Iris pigment epithelial cell (primary cell): Measurements from ENCODE around the gene STIM1.

Source experiments
- DNase-seq: peaks from one replicate; pipeline ENCODE4 v3.0.0-alpha.2; 2011; ENCODE audit warnings: low read depth

The STIM1 gene

DNA sequence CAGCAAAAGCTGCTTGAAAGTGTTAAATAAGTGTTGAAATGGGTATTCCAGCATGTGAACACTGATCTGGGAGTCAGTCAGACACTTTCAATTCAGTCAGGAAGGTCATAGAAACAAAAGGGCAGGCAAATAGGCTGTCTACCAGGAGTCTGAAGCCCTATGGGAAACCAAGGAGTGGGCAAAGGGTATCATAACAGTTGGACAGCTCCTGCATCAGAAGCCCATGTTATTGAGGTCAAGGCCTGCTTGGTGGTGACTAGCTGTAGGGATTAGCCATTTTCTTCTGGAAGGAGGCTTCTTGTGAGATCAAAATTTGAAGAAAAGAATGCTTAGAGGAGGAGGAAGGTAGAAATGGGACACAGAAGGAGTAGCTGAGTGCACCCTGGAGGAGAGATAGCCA is 97.3 kb downstream of the STIM1 start:
- no peak for DNase-seq

DNA sequence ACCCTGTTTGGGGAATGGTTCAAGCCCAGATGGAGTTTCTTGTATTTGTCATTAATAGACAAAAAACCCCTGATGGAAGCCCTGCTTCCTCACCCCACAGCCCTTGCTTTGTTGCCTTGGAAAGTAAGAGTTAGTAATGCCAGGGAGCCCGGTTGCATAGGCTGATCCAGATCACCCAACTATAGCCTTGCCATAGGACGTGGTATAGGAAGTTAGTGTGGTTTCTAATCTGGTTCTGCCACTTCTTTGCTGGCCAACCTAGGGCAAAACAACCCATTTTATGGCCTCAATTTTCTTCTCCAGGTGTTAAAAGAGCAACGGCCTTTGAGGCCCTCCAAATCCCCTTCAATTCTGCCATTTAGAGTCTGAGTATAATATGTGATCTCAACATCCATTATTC is 97.9 kb downstream of the STIM1 start:
- no peak for DNase-seq

DNA sequence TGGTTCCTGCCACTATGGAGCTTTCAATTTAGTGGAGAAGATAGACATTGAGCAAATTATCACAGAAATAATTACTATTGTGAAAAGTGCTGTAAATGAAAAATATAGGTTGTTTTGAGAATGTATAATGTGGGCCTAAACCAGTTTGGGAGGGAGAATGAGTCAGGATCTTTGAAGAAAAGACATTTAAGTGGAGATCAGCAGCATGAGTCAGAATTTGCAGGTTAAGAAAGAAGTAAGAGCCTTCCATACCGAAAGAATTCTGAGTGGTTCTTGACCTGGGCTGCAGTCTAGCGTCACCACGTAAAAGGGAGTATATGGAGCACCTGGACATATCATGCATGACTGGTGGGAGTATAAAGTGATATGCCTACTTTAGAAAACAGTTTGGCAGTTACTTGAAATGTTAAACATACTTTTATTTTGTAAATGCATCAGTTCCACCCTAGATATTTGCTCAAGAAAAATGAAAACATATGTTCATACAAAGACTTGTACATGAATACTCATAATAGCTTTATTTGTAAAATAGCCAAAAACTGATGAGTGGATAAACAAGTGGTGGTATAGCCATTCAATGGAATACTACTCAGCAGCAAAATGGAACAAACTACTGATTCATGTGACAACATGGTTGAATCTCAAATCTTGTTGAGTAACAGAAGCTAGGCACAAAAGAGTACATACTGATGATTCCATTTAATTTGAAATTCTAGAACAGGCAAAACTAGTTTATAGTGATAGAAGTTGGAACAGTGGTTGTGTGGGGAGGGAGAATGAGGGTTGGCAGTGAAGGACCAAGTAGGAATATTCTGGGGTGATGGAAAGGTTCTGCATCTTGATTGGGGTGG is 99.2 kb downstream of the STIM1 start:
- DNase-seq = peak; percentile 66

DNA sequence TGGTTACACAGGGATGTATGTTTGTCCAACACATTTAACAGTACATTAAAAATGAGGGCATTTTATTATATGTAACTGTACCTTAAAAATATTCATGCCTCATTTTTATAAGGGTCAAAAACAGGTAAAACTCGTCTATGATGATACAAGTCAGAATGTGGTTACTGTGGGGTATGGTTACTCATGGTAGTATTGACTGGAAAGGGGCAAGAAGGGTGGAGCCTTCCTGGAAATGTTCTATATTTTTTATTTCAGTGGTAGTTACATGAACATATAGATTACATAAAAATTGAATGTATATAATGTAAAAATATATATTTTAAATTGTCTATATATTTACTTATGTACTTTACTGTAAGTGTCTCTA is 99.8 kb downstream of the STIM1 start:
- DNase-seq = no peak

DNA sequence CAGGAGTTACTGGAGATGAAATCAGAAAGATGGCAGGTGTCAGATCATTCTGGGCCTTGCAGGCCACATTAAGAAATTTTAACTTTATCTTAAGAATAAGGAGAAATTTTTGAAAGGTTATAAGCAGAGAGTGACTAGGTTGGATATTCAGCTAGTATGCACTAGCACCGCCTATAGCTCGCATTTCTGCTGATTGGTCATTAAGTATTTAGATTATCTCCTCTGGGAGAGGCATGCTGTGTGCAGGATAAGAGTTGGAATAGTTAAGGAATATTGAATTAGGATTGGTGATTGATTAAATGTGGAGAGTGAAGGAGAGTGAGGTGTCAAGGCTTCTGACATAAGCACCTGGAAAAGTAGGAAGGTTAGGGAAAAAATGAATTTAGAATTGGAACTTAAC is 100.6 kb downstream of the STIM1 start:
- no peak for DNase-seq

DNA sequence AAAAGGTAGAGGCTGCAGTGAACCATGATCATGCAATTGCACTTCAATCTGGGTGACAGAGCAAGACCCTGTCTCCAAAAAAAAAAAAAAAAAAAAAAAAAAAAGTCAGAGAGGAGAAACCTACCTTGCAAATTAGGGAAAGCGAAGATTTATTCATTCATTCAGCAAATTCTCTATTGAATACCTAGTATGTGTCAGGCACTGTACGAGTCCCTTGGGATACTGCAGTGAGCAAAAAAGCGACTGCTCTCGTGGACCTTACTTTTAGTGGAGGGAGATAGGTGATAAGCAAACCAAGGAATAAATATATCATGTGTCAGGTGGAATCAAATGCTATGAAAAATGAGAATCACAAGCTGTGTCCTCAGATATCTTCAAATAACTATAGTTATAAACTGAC is 101.3 kb downstream of the STIM1 start:
- DNase-seq = no peak

DNA sequence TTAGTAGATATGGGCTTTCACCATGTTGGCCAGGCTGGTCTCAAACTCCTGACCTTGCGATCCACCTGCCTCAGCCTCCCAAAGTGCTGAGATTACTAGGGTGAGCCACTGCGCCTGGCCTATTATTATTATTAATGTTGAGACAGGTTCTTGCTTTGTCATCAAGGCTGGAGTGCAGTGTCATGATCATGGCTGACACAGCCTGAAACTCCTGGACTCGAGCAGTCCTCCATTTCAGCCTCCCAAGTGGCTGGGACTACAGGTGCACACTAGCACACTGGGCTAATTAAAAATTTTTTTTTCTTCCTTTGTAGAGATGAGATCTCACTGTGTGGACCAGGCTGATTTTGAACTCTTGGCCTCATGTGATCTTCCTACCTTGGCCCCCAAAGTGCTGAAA is 102.0 kb downstream of the STIM1 start:
- DNase-seq = no peak

DNA sequence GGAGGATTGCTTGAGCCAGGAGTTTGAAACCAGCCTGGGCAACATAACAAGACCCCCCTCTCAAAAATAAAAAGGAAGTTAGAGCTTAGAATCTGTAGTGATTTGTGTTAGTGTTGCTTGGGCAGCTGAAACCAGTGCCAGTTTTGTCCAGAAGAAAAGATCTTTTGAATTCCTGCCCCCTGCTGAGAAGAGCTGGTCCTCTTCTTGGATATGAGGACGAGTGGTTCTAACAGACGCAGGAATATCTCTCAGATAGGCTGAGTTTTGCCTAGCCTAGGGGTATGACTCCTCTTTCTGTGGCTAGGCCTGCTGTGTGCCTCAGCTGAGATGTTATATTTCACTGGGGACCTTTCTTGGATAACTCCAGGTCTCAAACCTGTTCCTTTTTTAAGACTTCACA is 102.8 kb downstream of the STIM1 start:
- DNase-seq = no peak

DNA sequence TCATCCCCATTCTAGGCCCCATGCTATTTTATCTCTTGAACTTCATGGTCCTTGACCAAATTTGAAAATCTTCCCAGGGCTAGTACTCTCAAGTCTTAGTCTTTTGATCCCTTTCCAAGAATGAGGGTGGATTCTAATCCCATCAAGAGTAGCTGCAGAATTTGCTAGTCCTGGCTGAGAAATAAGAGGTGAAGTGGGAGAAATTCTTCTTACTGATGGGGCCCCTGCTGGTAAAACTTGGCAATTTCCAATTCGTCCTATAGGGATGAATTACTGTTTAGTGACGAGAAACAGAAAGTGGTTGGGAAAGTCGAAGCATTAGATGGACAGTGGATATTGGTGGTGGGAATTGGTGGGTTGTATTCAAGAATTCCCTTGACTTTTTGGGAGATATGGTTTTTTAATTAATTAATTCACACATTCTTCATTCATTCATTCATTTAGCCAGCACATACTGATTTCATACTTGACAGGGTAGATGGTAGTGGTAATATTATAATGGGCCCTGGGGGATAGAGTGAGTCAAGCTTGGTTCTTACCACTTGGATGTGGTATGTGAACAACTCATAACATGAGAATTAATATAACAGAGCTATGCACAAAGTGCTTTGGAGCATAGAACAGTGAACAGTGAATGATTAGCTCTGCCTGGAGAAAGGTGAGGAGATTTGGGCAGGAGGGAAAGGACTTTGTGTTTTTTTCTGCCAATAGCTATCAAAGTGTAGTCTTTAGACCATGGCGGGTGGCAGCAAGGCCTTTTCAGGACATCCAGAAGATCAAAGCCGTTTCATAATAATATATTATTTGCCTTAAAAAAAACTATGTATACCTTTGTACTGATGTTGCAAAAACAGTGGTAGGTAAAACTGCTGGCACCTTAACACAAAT is 103.8 kb downstream of the STIM1 start:
- DNase-seq = peak; percentile 75

DNA sequence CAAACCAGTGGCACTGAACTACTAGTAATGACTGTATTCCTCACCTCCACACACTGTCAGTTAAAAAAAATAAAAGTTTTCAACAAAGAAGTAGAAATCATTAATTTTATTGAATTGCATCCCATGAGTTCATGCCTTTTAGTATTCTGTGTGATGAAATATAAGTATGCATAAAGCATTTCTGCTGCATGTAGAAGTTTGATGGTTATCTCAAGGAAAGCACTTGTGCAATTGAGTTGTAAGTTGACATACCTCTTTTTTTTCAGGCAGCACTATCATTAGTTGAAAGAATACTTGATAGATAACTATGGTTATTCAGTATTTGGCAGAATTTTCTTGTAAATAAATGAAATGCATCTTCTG is 104.4 kb downstream of the STIM1 start:
- DNase-seq = peak; percentile 65

DNA sequence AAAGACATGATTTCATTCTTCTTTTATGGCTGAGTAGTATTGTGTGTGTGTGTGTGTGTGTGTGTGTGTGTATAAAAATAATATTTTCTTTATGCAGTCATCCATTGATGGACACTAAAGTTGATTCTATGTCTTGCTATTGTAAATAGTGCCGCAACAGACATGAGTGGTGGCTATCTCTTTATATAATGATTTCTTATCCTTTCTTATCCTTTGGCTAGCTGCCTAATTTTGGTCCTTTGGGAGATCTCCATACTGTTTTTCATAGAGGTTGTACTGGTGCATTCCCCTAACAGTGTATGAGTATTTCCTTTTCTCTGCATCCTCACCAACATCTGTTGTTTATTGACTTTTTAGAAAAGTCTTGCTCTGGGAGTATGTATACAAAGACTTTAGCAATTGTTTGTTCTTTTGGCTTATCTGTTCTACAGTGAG is 107.0 kb downstream of the STIM1 start:
- DNase-seq = no peak

DNA sequence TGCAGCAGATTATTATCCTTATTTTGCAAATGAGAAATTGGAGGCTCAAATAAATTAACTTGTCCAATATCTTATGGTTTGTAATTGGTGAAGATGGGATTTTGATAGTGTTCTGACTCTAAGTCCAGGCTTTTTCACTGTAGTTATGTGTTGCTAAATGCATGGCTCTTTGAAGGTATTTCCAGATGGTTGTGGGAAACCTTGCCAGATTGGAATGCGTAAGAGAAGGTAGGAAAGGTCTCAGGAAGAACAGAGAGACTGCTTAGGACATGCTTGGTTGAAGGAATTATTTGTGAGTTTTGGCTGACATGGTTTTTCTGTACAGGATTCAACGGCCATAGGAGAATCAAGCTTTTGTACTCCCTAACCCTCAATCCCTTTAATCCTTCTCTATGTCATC is 108.6 kb downstream of the STIM1 start:
- DNase-seq = no peak

DNA sequence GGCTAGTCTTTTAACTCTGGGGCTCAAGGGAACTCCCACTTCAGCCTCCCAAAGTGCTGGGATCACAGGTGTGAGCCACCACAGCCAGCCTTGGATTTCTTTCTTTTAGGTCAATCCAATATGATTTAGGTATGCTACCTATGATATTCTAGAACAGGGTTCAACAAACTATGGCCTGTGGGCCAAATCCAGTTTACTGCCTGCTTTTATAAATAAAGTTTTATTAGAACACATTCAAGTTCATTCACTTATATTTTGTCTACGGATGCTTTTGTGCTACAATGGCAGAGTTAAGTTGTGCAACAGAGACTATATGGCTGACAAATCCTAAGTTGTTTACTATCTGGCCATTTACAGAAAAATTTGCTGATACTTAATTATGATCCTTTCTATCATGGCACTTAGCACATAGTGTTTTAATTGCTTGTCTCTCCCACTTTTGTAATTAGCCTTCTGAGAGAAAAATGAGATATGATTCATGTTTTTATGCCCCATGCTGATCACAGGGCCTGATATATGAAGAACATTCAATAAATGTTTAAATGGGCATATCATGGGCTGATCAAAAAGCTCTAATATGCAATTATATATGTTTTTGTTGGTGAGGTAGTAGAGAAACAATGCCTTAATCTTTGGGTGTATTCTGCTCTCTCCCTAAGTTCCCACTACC is 109.6 kb downstream of the STIM1 start:
- DNase-seq = no peak

DNA sequence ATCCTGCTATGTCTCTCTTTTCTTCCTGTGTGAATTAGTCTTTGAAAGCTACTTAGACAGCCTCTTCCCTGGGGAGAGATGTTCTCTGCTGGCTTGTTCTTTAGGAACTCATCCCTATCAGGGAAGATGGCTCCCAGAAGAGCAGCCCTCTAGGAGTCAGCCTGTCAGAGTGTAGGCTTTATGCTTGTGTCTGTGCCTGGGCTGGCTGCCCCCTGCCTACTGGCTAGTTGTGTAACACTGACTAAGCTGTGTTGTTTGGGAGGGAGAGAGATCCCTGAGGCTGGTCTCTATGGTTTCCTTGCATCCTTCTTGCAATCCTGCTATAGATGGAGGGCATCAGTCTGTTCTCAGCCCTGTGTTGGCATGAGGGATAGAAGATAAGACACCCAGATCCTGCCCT is 112.2 kb downstream of the STIM1 start:
- DNase-seq = no peak

DNA sequence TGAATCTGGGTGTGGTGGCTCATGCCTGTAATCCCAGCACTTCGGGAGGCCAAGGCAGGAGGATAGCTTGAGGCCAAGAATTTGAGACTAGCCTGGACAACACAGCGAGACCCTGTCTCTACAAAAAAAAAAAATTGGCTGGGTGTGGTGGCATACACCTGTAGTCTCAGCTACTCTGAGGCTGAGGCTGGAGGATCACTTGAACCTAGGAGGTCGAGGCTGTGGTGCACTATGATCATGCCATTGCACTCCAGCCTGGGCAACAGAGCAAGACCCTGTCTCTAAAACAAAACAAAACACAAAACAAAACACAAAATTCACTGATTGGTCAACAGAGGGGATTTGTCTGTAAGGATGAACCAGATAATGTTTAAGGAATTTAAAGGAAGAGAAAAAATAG is 113.7 kb downstream of the STIM1 start:
- no peak for DNase-seq

DNA sequence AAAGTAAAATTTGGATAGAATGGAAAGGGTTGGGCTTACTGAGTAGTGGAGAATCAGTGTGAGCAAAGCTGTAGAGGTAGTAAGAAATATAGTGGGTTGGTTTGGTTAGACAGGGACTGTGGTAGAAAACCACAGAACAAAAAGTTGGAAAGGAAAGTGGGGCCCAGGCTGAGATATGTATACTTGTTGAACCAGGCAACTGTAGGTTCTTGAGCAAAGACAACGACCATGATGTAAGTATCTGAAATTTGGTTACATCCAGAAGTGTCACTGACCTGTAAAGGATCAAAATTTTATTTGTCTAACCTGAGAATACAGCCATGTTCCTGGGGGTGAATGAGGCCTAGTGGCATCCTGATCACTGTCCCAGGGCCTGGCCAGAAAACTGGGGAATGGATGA is 114.1 kb downstream of the STIM1 start:
- DNase-seq = no peak

DNA sequence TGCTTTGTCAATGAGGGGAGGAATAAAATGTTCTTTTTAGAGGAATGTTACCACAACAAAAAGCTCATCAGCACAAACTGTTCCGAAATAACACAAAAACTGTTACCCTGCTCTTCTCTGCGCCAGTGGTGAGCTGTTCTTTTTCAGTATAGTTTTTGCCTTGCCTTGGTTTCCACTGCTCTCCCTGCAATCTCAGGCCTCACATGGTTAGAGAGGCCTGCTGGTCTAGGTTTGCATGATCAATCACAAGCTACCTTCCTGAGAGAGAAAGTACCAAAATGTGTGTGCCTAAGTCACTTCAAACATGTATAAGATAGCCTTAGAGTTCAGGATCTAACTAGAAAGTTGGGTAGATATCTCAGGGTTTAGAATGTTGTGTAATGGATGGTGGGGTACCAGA is 114.6 kb downstream of the STIM1 start:
- no peak for DNase-seq

DNA sequence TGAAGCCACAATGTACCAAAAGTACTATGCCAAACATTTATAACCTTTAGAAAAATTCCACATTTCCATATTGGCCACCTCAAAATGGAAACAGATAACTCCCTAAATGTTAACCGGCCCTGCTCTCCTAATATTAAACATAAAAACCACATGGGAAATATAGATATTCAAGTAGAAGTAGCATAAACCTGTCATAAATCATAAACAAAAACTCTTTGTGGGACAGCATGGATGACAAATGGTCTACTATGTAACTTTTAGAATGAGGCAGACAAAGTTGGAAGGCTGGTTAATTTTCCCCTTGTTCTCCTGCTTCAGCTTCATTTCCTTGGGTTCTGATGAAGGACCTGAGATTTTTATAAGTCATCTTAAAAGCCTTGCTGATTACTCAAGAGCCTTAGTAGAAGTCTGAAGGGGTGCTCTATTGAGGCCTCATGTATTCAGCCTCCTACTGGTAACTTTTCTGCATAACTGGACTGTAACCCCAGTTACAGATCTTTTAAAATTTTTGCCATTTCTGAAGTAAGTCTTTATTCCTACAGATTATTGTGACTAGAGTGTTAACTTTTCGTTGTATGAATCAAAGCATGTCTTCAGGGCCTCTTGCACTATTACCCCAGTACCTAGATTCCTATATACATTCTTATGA is 116.4 kb downstream of the STIM1 start:
- peak; percentile 61 for DNase-seq

DNA sequence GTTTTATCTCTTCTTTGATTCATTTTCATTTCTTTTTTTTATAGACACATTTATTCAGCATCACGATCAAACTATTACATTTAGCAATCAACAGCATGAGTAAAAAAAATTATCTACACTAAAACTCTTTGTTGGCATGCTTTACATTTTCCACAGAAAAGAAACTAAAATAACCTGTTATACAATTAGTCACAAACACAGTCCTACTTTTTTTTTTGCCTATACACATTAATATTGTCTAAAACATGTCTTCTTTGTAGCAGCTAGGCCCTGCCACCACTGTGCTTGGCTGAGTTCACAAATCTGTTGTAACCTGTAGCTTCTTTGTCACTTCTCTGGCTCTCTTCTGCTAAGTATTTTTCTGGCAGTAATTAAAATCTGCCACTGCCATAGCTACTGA is 117.0 kb downstream of the STIM1 start:
- DNase-seq = no peak

DNA sequence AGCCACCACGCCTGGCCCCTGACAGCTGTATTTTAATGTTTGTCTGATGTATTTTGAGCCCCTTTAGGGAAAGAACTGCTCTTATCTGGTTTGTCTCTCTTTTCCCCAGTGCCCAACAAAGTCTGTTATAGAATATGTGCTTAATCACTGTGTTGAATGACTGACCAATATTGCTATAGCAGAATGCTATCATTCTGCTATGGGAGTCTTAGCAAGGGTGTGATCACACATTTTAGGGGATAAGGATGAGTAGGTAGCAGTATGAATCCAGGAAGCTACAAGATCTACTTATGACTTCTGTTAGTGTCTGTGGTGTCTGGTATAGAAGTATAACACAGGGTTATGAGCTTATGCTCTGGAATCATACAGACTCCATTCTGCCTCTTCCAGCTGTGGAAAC is 121.6 kb downstream of the STIM1 start:
- DNase-seq = no peak

DNA sequence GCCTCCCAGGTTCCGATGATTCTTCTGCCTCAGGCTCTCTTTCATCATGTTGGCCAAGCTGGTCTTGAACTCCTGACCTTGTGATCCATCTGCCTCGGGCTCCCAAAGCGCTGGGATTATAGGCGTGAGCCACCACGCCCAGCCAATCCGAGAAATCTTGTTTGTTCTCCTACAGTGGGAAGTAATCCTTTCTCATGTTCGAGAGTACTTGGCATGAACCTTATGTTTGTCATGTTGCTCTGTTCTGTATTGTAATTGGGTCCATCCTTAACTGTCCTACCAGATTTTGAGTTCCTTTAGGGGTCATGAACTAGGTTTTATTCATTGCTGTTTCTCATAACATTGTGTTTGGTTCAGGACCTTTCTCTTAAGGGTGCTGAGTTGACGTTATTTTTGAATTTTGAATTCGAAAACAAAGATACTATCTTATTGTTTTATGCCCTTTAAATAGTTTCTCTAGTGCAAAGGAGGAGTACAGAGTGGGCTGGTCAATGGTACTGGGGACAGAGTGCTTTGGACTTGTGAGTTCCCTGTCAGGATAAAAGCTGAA is 125.7 kb downstream of the STIM1 start:
- DNase-seq = no peak

DNA sequence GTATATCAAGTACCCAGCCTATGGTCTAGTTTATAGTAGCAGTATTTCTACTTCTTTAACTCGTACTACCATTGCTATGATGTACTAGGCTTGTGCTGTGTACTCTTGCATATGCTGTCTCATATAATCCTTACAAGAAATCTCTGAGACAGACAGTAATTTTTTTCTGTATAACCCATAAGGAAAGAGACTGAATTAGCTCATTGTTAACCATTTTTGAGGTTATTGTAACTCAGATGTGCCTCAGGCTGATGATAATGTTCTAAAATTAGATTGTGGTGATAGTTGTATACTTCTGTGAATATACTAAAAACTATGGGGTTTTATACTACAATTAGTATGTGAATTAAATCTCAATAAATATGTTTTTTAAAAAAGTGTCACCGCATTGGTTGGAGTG is 127.0 kb downstream of the STIM1 start:
- no peak for DNase-seq
